Activated T-helper 1 cell treated with Interleukin-2 at 50 U/mL for 16 hours (primary cell): ENCODE measurements around the gene G6PC3.
"Not testable (repeated sequence)": the region's sequence is repeated elsewhere in the genome, so short reads cannot be mapped to it uniquely, and the experiment has no call there.

Experiments used
- DNase-seq: peaks from one replicate; pipeline ENCODE4 v3.0.0-alpha.2; 2020; ENCODE audit warnings: low read depth

Gene G6PC3

GRCh38 chr17:44084131-44084538 is 13.6 kb downstream of the G6PC3 start:
- no peak for DNase-seq

GRCh38 chr17:44084921-44085320 is 14.4 kb downstream of the G6PC3 start:
- DNase-seq: no peak

- DNase-seq: no peak
Measured at GRCh38 chr17:44085908-44086307, 15.4 kb downstream of the G6PC3 start.

- DNase-seq: peak; percentile 18
Measured at GRCh38 chr17:44086364-44087311, 16.1 kb downstream of the G6PC3 start.

- no peak for DNase-seq
Measured at GRCh38 chr17:44087319-44087718, 16.8 kb downstream of the G6PC3 start.

- DNase-seq: no peak
Measured at GRCh38 chr17:44088254-44088653, 17.7 kb downstream of the G6PC3 start.

DNA sequence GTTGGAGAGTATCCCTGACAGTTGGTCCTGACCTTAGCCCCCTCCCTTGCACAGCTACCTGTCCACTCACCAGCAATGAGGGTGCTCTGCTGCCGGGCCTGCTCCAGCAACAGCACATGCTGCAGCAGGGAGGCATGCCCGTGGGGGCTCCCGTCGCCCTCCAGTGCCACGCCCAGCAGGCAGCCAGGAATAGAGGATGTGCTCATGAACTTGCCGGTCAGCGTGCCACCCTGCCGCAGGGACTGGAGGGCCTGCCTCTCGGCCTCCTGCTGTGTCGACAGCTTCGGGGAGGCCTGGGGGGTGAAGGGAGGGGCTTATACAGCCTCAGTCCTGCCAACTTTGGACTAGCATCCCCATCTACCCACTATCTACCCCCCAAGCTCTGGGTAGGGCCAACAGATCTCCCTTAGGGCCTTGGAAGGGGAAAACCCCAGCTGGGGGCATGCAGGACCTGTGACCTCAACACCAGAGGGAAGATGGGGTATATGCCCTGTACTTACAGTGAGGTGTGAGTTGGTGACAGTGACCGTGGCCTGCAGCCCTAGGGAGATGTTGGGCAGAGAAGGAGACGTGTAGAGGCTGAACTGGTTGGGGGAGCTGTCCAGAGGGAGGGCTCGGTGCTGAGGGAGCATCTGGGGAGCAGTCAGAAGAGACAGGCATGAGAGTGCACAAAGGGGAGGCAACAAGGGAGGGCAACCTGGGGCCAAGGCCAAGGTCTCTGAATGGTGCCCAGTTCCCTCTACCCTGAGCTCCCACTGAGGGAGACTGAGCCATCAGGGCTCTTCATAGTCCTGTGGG is 20.9 kb downstream of the G6PC3 start:
- no peak for DNase-seq

- no peak for DNase-seq
Measured at GRCh38 chr17:44092051-44092450, 21.5 kb downstream of the G6PC3 start.

GRCh38 chr17:44093231-44093900 is 22.8 kb downstream of the G6PC3 start:
- DNase-seq: no peak

DNA sequence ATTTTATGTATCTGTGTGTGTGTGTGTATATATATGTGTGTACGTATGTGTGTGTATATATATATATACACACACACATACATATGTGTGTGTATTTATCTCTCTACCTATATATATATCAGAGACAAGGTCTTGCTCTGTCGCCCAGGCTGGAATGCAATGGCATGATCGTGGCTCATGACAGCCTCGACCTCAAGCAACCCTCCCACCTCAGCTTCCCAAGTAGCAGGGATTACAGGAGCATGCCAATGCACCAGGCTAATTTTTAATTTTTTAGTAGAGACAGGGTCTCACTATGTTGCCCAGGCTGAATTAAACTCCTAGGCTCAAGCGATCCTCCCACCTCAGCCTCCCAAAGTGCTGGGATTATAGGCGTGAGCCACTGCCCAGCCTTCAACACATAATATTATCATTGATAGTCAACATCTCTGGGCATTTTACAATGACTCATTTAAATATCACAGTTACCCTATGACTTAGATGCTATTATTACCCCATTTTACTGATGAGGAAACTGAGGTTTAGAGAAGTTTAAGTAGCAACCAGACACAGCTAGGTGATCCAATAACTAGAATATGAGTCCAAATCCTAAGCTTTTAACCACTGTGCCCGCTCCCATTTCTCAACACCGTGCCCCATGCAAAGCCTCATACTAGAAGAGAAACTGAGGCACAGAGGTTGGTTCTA is 24.3 kb downstream of the G6PC3 start:
- no peak for DNase-seq

GRCh38 chr17:44095388-44095646 is 24.8 kb downstream of the G6PC3 start:
- no peak for DNase-seq

DNA sequence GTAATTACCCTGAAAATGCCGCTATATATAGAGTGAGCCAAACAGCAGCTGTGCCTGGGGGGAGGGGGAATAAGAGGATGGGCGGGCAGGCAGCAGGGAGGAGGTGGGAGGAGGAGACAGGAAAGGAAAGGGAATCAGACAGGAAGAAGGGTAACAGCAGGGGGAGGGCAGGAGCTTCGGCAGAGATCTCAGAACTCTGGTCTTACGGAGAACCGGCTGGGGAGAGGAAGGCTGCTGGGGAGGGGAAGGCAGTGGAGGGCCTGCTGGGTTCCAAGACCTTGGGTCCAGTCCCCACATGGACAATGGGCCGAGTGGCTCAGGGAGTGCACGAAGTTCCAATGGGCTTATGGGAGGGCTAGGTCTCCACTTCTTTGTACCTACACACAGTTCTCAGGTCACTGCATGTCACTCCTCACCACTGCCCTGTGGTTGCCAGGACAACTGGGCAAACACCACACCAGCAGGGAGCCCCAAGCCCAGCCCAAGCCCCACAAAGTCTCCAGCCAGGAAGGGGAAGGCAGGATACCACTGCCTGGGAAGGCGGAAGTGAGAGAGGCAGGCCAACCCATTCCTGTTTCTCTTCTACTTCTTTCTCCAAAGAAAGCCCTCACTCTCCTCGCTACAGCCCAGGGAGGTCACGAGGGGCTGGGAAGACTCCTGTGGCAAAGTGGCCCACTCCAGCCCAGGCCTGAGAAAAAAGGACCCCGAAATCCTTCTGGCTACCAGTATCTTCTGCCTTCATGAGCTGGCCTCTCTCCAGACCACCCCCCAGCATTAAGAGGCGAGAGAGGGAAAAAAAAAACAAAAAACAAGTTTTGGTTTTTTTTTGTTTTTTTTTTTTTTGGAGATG is 25.3 kb downstream of the G6PC3 start:
- no peak for DNase-seq

- no peak for DNase-seq
Measured at GRCh38 chr17:44097110-44097958, 26.8 kb downstream of the G6PC3 start.

GRCh38 chr17:44101858-44102257 is 31.3 kb downstream of the G6PC3 start:
- not testable (repeated sequence) for DNase-seq

- no peak for DNase-seq
Measured at GRCh38 chr17:44102849-44103622, 32.5 kb downstream of the G6PC3 start.

- DNase-seq: no peak
Measured at GRCh38 chr17:44105483-44105882, 34.9 kb downstream of the G6PC3 start.

- no peak for DNase-seq
Measured at GRCh38 chr17:44105941-44106340, 35.4 kb downstream of the G6PC3 start.

GRCh38 chr17:44106801-44107200 is 36.3 kb downstream of the G6PC3 start:
- DNase-seq: no peak
